Lung (tissue), 12 donors: ENCODE data around the gene ALDH5A1. TPM values are rescaled to one million over a fixed set of nuclear protein-coding genes. Genes with fewer than 3 reads are reported as not detected.

Source experiments
- ATAC-seq: fragments of 200-7000 bp; cut with Tn5 transposase; one replicate; pipeline ENCODE4 v1.9.1; 2020; ENCODE audit warnings: moderate number of reproducible peaks; ENCODE audit not compliant: insufficient read depth, low FRiP score
- DNase-seq, 3 donors: peaks; one replicate each; pipeline ENCODE4 v3.0.0-alpha.2; 2013 to 2017
- H3K27ac ChIP-seq, 2 donors: one replicate each; pipeline ENCODE4 v1.5.1; 2013; ENCODE audit warnings: mild to moderate bottlenecking in 2 of 2, moderate library complexity in 2 of 2, control low read depth in 1 of 2, inconsistent platforms in 1 of 2, low read depth in 1 of 2, low read length in 1 of 2
- H3K27me3 ChIP-seq, 3 donors: one replicate each; pipeline ENCODE4 v1.5.1; 2013; ENCODE audit warnings: low read length in 2 of 3; ENCODE audit not compliant: control insufficient read depth in 3 of 3, insufficient read depth in 3 of 3
- H3K36me3 ChIP-seq, 4 donors: one replicate each; pipeline ENCODE4 v1.5.1; 2013; ENCODE audit warnings: low read length in 4 of 4, mild to moderate bottlenecking in 1 of 4, moderate library complexity in 1 of 4; ENCODE audit not compliant: control insufficient read depth in 4 of 4, insufficient read depth in 4 of 4
- H3K4me1 ChIP-seq, 5 donors: one replicate each; pipeline ENCODE4 v1.5.1; 2013; ENCODE audit warnings: low read length in 5 of 5, mild to moderate bottlenecking in 2 of 5, moderate library complexity in 1 of 5; ENCODE audit not compliant: control insufficient read depth in 5 of 5, insufficient read depth in 5 of 5
- H3K4me3 ChIP-seq: one replicate; pipeline ENCODE4 v1.5.1; 2013; ENCODE audit warnings: mild to moderate bottlenecking, control low read depth, moderate library complexity
- H3K9ac ChIP-seq, 2 donors: one replicate each; pipeline ENCODE4 v1.5.1; 2013; ENCODE audit warnings: low read length in 2 of 2, control low read depth in 1 of 2; ENCODE audit not compliant: insufficient read depth in 1 of 2
- H3K9me3 ChIP-seq, 4 donors: one replicate each; pipeline ENCODE4 v1.5.1; 2013; ENCODE audit warnings: low read length in 3 of 4, mild to moderate bottlenecking in 1 of 4, moderate library complexity in 1 of 4; ENCODE audit not compliant: control insufficient read depth in 4 of 4, insufficient read depth in 3 of 4
- CTCF ChIP-seq: IDR thresholded peaks from 2 replicates; pipeline ENCODE4 v1.5.1; 2012; ENCODE audit warnings: mild to moderate bottlenecking; ENCODE audit errors: control extremely low read depth, extremely low read depth
- WGBS, 2 donors: extraction: QIAGEN DNeasy Blood & Tissue Kit; methylation state at CpG; one replicate each; pipeline ENCODE4 v1.1.7; 2013; 5-methylcytosine and 5-hydroxymethylcytosine counted together
- polyA plus RNA-seq, 2 donors: library from polyadenylated mRNA; stranded (reverse); fragments of 200-250 nt; gene quantifications; one replicate each; pipeline ENCODE4 v1.2.1, GENCODE V29; 2013
- total RNA-seq, 2 donors: library from RNA; depleted of rRNA in 1 of 2; stranded (reverse); fragments of >200 nt in 1 of 2; gene quantifications; one replicate each; pipeline ENCODE4 v1.2.1, GENCODE V29; 2014 to 2021
- donor health status: control.
- donor health status: control.
- donor health status: Bipolar disorder and iron deficiency.
- donor health status: healthy.
- donor health status: DM: yes; HTN: yes; CAD: no.

Gene ALDH5A1
- total and polyA plus RNA-seq, 4 donors: 3.1 to 12.8 (median 9.5) TPM

GRCh38 chr6:24493945-24494820, 586 bp upstream of the ALDH5A1 start:
- TF ChIP-seq CTCF: no peak
- H3K9me3 ChIP-seq: no peaks in the 10 kb centered on the region
- no peak overlapping the region for H3K9ac ChIP-seq
- H3K4me3 ChIP-seq: peak overlapping the region; percentile 88
- ATAC-seq (no peak), DNase-seq (no peak)
- WGBS, 2 donors: 14 to 16% methylated on average over 35 to 36 of the region's 36 CpGs
- H3K27ac ChIP-seq: peak overlapping the region; percentile 57 to 91
- H3K36me3 ChIP-seq: peaks cover 0 to 4% (median 1%) of the 10 kb centered on the region in 4 donors
- H3K4me1 ChIP-seq: peaks cover 0 to 16% (median 0%) of the 10 kb centered on the region in 5 donors
- H3K27me3 ChIP-seq: no peaks in the 10 kb centered on the region

GRCh38 chr6:24497254-24497970, 2.6 kb downstream of the ALDH5A1 start:
- Histone ChIP-seq H3K4me1 (peaks cover 0 to 16% (median 0%) of the 10 kb centered on the region in 5 donors), H3K36me3 (peaks cover 0 to 4% (median 1%) of the 10 kb centered on the region in 4 donors), H3K4me3 (no peak overlapping the region), H3K9ac (no peak overlapping the region), H3K27ac (no peak overlapping the region), H3K9me3 (no peaks in the 10 kb centered on the region), H3K27me3 (no peaks in the 10 kb centered on the region)
- 86 to 95% methylated on average over 11 of the region's 11 CpGs for WGBS, 2 donors
- ATAC-seq (no peak), DNase-seq (no peak)
- TF ChIP-seq CTCF: no peak

- Histone ChIP-seq H3K27me3 (no peaks in the 10 kb centered on the region), H3K4me3 (no peak overlapping the region), H3K4me1 (peaks cover 0 to 4% (median 0%) of the 10 kb centered on the region in 5 donors), H3K36me3 (peaks cover 0 to 15% (median 6%) of the 10 kb centered on the region in 4 donors), H3K9me3 (no peaks in the 10 kb centered on the region), H3K9ac (no peak overlapping the region), H3K27ac (no peak overlapping the region)
- WGBS, 2 donors: 84 to 90% methylated on average over 3 of the region's 3 CpGs
- ATAC-seq: no peak
- DNase-seq: no peak
- no peak for TF ChIP-seq CTCF
Measured at GRCh38 chr6:24500683-24501082, 5.9 kb downstream of the ALDH5A1 start.
